OCI-M2 (cell line): ENCODE data around the gene DNMT3B.
"Not testable (repeated sequence)": the region's sequence is repeated elsewhere in the genome, so short reads cannot be mapped to it uniquely, and the experiment has no call there.

Experiments used
- DNase-seq: peaks from one replicate; lab custom pipeline; 2025; ENCODE audit not compliant: unreplicated experiment; lab: John Stamatoyannopoulos, UW

Gene DNMT3B

GRCh38 chr20:32761831-32762753 is at the start of gene DNMT3B:
Gene DNMT3B, plus strand, starts transcription at chr20:32762385. Its CDS starts 17,939 bp downstream, at chr20:32780324.
- peak; percentile 76 for DNase-seq

DNA sequence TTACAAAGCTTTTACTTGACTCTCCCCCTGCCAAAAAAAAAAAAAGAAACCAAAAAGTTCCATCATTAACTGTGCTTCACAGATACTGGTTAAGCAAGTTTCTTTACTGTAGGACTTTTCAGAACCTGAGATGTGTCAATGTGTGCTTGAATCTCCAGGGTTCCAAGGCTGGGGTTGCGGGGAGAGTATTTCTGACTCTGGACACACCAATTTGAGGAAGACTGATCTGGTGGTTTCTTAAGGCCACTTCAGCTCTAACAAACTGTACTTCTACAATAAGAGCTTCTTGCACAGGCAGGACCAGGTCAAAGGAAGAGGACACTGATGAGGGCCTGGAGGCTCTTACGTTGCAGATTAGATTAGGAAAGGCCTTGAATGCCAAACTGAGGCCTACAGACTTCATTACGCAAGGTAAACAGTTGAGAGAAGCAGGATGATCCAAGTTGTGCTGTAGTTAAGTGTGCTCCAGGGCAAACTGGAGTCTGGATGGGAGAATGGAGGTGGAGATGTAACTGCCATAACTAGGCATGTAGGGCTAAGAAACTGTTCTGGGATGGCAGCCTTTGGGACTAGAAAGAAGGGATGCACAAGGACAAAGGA is 43.3 kb upstream of the DNMT3B start:
- no peak for DNase-seq

DNA sequence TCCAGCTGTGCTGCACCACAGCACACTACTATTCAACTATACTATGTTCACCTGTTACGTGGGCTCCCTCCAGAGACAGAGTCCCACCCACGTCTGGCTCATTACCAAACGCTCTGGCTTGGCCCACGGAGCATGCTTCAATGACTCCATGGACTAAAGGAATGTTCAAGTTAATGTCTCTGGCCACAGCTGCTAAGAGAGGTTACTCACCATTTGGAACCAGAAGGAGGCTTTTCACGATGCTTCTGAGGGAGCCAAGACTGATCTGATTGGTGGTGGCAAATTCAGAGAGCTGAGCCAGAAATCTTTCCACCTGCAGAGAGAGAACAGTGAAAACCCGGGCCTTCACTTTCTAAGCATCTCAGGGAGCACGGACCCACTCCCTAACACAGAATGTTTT is 34.5 kb upstream of the DNMT3B start:
- no peak for DNase-seq

- not testable (repeated sequence) for DNase-seq
Observed at GRCh38 chr20:32728435-32728834, 33.8 kb upstream of the DNMT3B start.

DNA sequence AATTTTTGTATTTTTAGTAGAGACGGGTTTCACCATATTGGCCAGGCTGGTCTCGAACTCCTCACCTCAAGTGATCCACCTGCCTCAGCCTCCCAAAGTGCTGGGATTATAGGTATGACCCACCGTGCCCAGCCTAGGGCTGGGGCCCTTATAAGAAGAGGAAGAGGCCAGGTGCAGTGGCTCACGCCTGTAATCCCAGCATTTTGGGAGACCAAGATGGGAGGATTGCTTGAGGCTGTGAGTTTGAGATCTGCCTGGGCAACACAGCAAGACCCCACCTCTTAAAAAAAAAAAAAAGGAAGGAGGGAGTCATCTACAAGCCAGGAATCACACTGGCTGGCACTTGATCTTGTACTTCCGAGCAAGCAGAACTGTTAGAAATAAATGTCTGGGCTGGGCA is 32.9 kb upstream of the DNMT3B start:
- DNase-seq = not testable (repeated sequence)

- DNase-seq = no peak
Observed at GRCh38 chr20:32731882-32732266, 30.3 kb upstream of the DNMT3B start.

- no peak for DNase-seq
Observed at GRCh38 chr20:32737371-32738223, 24.6 kb upstream of the DNMT3B start.

DNA sequence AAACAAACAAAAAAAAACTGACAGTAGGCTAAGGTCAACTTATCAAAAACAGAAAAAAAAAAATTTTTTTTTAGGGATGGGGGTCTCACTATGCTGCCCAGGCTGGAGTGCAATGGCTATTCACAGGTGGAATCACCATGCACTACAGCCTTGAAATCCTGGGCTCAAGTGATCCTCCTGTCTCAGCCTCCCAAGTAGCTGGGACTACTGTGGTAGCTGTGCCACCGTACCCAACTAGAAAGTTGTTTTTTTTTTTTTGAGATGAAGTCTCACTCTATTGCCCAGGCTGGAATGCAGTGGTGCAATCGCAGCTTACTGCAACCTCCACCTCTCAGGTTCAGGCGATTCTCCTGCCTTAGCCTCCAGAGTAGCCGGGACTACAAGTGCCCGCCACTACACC is 21.0 kb upstream of the DNMT3B start:
- DNase-seq = no peak

- DNase-seq = no peak
Observed at GRCh38 chr20:32742322-32743236, 19.6 kb upstream of the DNMT3B start.

GRCh38 chr20:32743237-32744112 is 18.7 kb upstream of the DNMT3B start, which contains the start of gene COMMD7:
Gene COMMD7, minus strand, starts transcription at chr20:32743467. Its CDS starts 76 bp downstream, at chr20:32743391.
- DNase-seq = no peak

- no peak for DNase-seq
Observed at GRCh38 chr20:32749914-32750637, 12.1 kb upstream of the DNMT3B start.

DNA sequence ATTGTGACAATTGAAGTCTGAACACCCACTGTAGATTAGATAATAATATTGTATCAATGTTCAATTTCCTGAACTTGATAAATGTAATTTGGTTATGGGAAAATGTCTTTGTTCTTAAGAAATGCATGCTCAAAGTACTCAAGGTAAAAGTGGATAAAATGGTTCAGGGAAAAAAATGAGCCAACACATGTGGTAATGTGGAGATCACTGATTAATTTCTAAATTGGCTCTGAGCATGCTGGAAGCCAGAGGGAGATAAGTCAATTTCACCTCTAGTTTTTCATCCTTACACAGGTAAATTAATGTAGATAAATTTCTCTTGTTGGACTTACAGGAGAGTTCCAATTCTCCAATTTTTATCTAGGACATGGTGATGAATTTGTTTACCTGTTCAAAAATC is 10.9 kb upstream of the DNMT3B start:
- DNase-seq = no peak

DNA sequence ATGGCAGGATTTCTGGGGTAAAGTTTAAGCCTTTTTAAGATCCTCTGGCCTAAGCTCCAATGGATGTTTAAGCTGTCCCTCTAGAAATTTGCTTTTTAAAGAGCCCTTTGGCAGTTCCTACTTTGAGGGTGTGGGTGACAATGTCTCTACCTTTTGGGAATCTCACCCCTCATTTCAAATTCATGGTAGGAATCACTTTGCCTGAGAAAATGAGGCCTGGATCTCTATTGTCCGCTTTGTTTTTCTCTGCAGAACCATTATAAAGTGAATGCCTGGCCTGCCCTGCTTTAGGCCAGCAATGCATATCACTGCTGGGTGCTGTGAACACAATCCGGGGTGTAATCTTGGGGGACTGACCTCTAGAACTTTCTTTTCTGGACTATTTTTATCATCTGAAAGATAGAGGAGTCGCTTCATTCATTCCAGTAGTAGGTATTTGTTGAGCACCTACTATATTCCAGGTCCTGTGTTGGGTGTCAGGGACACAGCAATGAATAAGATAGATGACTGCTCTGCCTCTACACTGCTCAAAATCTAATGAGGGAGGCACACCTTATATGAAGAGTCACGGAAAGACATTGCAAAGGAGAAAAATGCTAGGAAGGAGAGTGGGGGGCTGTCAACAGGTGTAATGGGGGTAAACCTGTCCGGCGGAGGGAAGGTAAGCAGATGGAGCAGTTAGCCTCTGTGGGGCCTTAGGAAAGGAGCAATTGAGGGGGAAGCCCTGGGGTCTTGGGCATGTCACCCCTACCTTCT is 10.3 kb upstream of the DNMT3B start:
- no peak for DNase-seq

DNA sequence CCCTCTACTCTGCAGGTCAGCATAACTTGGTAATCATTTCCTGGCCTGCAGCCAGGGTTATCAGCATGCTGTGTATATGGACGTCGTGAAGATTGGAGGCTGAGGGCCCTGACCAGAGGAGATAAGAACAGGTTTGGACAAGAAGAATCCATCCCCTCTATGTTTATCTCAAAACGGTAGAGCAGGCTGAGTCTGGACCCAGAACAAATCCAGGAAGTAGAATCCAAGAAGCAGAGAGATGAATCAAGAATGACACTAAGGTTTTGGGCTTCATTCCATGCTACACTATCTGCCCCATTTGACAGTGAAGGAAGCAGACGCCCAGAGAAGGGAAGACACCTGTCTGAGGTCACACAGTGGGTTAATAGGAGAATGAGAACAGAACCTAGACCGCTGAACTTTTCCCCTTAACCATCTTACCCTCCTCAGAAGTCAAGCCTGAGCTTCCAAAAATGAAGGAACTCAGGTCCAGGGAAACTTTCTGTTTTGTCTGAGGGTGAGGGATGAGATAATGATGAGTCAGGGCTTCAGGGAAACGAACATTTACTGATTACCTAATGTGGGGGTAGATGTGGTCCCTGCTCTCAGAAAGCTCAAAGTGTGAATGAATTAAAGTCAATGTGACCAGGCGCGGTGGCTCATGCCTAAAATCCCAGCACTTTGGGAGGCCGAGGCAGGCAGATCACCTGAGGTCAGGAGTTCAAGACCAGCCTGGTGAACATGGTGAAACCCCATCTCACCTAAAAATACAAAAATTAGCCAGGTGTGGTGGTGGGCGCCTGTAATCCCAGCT is 9.5 kb upstream of the DNMT3B start:
- peak; percentile 81 for DNase-seq

DNA sequence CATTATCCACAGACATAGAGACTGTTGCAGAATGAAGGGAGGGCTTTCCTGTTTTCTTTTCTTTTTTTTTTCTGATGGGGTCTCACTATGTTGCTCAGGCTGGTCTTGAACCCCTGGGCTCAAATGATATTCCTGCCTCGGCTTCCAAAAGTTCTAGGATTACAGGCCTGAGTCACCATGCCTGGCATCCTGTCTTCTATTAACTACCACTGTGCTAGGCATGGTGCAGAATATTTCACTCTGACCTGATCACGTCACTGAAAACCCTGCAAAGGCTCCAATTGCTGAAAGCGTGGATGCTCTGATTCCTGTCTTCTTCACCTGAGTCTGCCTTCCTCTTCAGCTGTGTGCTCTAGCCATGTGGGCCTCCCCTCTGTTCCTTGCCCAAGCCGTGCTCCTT is 8.5 kb upstream of the DNMT3B start:
- DNase-seq = no peak

DNA sequence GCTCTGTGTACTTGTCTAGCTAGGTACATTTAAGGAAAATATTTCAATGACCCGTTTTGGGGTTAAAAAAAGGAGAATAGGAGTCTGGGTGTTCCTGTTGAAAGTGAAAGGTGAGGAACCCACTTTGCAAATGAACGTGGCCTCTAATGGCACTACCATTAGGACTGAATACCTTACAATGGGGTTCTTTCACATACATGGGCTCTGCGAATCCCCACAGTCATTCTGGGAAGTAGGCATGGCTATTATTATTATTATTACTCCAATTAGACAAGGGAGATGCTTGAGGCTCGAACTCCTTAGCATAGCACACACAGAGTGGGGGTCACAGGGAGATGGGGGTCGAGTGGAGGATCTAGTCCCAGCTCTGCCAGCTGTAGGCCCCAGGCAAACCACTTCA is 6.0 kb upstream of the DNMT3B start:
- DNase-seq = no peak

GRCh38 chr20:32761417-32761830 is 761 bp upstream of the DNMT3B start:
- no peak for DNase-seq
